HepG2 (cell line): Measurements from ENCODE around the gene KIF3C. TPM values are rescaled to one million over a fixed set of nuclear protein-coding genes. Genes with fewer than 3 reads are reported as not detected.

Experiments used
- CHD4 ChIP-seq: fragments of 200-600 bp; sonication (generic); IDR thresholded peaks from 2 replicates; pipeline ENCODE4 v1.7.0; 2017; ENCODE audit warnings: mild to moderate bottlenecking, low read length, borderline replicate concordance
- GABPA ChIP-seq, 2 experiments: IDR thresholded peaks; 2 replicates each; pipeline ENCODE4 v1.6.1; 2011 to 2016; ENCODE audit warnings: low read depth in 2 of 2, low read length in 1 of 2, missing biosample characterization in 1 of 2, missing genetic modification characterization in 1 of 2
- HDAC1 ChIP-seq: sonication (generic); formaldehyde crosslinking; IDR thresholded peaks from 2 replicates; pipeline ENCODE4 v1.5.1; 2020; ENCODE audit warnings: mild to moderate bottlenecking, missing genetic modification reagents
- NR3C1 ChIP-seq: sonication (generic); formaldehyde crosslinking; IDR thresholded peaks from 2 replicates; pipeline ENCODE4 v1.4.0; 2020; ENCODE audit warnings: missing genetic modification reagents
- PTBP1 ChIP-seq: fragments of 200-400 bp; formaldehyde crosslinking; IDR thresholded peaks from 2 replicates; pipeline ENCODE4 v1.6.1; 2018; ENCODE audit warnings: low read length, low read depth; ENCODE audit not compliant: poor library complexity, severe bottlenecking
- SIN3A ChIP-seq: IDR thresholded peaks from 2 replicates; pipeline ENCODE4 v1.6.1; 2011; ENCODE audit warnings: low read depth, mild to moderate bottlenecking, control low read depth, low read length, borderline replicate concordance
- STAG1 ChIP-seq: sonication (generic); formaldehyde crosslinking; IDR thresholded peaks from 2 replicates; pipeline ENCODE4 v1.4.0; 2020; ENCODE audit warnings: missing genetic modification reagents
- ZFP37 ChIP-seq: sonication (generic); formaldehyde crosslinking; IDR thresholded peaks from 2 replicates; pipeline ENCODE4 v1.4.0; 2020; ENCODE audit warnings: missing genetic modification reagents, borderline replicate concordance
- polyA plus RNA-seq, 8 experiments: library from polyadenylated mRNA; depleted of rRNA in 3 of 8; stranded (reverse) in 7 of 8; unstranded in 1 of 8; fragments of >200 nt; fragmentation: Illumina TruSeq in 4 of 8; extraction: Trizol in 4 of 8; gene quantifications; 2 replicates each; pipeline versions ENCODE4 v1.2.1 to v1.2.3, GENCODE V29; 2011 to 2016; ENCODE audit warnings: low read depth in 4 of 8, missing spikeins in 1 of 8, mixed read lengths in 1 of 8; ENCODE audit not compliant: insufficient read depth in 1 of 8
- total RNA-seq, 5 experiments: library from RNA; depleted of rRNA; stranded (reverse); fragments of >200 nt; fragmentation: Illumina TruSeq; extraction: Trizol; gene quantifications; 2 replicates each; pipeline ENCODE4 v1.2.3, GENCODE V29; 2016; ENCODE audit warnings: low read depth in 1 of 5
- TF ChIP-seq, protein P1 (sequence below): IDR thresholded peaks from 2 replicates; pipeline ENCODE4 v1.4.0; 2020; ENCODE audit warnings: mild to moderate bottlenecking, missing genetic modification reagents
- TF ChIP-seq, protein P2 (sequence below): IDR thresholded peaks from 2 replicates; pipeline ENCODE4 v1.6.1; 2016

KIF3C gene
- total and polyA plus RNA-seq, 2 of the 13 experiments (the other 11 are each of a cell fraction or from before 2014, with no cell fraction given), result 3.6 to 4.9 TPM

DNA sequence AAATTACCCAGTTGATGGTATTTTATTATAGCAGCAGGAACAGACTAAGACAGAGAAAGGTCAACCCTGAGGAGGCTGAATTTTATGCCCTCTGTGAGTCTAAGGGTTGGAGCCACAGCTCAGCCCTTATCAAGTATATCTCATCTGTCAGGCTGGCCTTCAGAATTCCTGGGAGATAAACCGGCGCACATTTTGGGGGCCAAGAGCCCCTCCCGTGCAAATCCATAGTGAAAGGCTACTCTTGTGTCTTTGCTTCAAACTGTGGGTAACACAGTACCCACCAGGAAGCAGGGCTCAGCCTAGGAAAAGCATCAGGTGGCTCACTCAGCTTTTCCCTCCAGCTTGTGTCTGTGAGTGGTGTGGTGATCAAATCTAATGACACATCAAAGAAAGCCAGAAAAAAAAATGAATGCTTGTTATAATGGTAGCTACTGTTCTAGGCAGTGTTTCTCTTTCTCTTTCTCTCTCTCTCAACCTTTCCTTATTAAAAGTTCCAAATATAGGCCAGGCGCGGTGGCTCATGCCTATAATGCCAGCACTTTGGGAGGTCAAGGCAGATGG, 79.0 kb downstream of the KIF3C start (continued):
- TF ChIP-seq, protein P1, sequence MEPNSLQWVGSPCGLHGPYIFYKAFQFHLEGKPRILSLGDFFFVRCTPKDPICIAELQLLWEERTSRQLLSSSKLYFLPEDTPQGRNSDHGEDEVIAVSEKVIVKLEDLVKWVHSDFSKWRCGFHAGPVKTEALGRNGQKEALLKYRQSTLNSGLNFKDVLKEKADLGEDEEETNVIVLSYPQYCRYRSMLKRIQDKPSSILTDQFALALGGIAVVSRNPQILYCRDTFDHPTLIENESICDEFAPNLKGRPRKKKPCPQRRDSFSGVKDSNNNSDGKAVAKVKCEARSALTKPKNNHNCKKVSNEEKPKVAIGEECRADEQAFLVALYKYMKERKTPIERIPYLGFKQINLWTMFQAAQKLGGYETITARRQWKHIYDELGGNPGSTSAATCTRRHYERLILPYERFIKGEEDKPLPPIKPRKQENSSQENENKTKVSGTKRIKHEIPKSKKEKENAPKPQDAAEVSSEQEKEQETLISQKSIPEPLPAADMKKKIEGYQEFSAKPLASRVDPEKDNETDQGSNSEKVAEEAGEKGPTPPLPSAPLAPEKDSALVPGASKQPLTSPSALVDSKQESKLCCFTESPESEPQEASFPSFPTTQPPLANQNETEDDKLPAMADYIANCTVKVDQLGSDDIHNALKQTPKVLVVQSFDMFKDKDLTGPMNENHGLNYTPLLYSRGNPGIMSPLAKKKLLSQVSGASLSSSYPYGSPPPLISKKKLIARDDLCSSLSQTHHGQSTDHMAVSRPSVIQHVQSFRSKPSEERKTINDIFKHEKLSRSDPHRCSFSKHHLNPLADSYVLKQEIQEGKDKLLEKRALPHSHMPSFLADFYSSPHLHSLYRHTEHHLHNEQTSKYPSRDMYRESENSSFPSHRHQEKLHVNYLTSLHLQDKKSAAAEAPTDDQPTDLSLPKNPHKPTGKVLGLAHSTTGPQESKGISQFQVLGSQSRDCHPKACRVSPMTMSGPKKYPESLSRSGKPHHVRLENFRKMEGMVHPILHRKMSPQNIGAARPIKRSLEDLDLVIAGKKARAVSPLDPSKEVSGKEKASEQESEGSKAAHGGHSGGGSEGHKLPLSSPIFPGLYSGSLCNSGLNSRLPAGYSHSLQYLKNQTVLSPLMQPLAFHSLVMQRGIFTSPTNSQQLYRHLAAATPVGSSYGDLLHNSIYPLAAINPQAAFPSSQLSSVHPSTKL (CRISPR knock-in tag), result no peak
- no peak for TF ChIP-seq SIN3A
- TF ChIP-seq, protein P2, sequence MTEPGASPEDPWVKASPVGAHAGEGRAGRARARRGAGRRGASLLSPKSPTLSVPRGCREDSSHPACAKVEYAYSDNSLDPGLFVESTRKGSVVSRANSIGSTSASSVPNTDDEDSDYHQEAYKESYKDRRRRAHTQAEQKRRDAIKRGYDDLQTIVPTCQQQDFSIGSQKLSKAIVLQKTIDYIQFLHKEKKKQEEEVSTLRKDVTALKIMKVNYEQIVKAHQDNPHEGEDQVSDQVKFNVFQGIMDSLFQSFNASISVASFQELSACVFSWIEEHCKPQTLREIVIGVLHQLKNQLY (CRISPR knock-in tag), result no peak
- no peak for TF ChIP-seq ZFP37
- TF ChIP-seq PTBP1, result no peak
- TF ChIP-seq HDAC1 (CRISPR knock-in tag), result no peak
- TF ChIP-seq CHD4, result no peak
- TF ChIP-seq STAG1 (CRISPR knock-in tag), result no peak
- TF ChIP-seq NR3C1 (CRISPR knock-in tag), result no peak
- TF ChIP-seq GABPA (IDR thresholded peaks at IDR 0.05; ENCODE audit: low read depth, low read length), result no peak
- no peak for TF ChIP-seq GABPA (CRISPR knock-in tag; IDR thresholded peaks at IDR 0.05; ENCODE audit: low read depth)
